HG03575 (cell line): Measurements from ENCODE around the gene CHD3.
"Not testable (repeated sequence)": the region's sequence is repeated elsewhere in the genome, so short reads cannot be mapped to it uniquely, and the experiment has no call there.

ENCODE experiments used
- ATAC-seq: cut with Tn5 transposase; IDR thresholded peaks from one replicate; pipeline ENCODE4 v1.9.1; 2021; ENCODE audit not compliant: unreplicated experiment, insufficient number of reproducible peaks, low FRiP score; ENCODE audit errors: extremely low read depth

CHD3 gene

GRCh38 chr17:7922845-7923628, 34.4 kb downstream of the CHD3 start:
- ATAC-seq: no peak

- no peak for ATAC-seq
These were observed 39.0 kb downstream of the CHD3 start for GRCh38 chr17:7927596-7927995.

GRCh38 chr17:7929158-7930023, 40.8 kb downstream of the CHD3 start, which contains the start of gene KCNAB3:
Gene KCNAB3 (minus strand): TSS chr17:7929856. CDS start chr17:7929435, 421 bp downstream.
- ATAC-seq: no peak

GRCh38 chr17:7930841-7931631, 42.4 kb downstream of the CHD3 start:
- ATAC-seq: no peak

GRCh38 chr17:7931709-7932482, 43.3 kb downstream of the CHD3 start, which contains the start of the genes CNTROB and TRAPPC1:
Gene CNTROB (plus strand): TSS chr17:7932206. CDS start chr17:7933080, 874 bp downstream.
Gene TRAPPC1 (minus strand): TSS chr17:7931946. CDS start chr17:7931829, 117 bp downstream.
- peak; percentile 45 for ATAC-seq

- no peak for ATAC-seq
These were observed 43.9 kb downstream of the CHD3 start for GRCh38 chr17:7932483-7932891.

- ATAC-seq: no peak
These were observed 44.4 kb downstream of the CHD3 start for GRCh38 chr17:7932949-7933348.

- no peak for ATAC-seq
These were observed 47.3 kb downstream of the CHD3 start for GRCh38 chr17:7935859-7936258.

- no peak for ATAC-seq
These were observed 51.4 kb downstream of the CHD3 start for GRCh38 chr17:7940034-7940433.

- no peak for ATAC-seq
These were observed 52.2 kb downstream of the CHD3 start for GRCh38 chr17:7940743-7941142.

GRCh38 chr17:7943291-7943690, 54.7 kb downstream of the CHD3 start:
- no peak for ATAC-seq

GRCh38 chr17:7944326-7944725, 55.7 kb downstream of the CHD3 start:
- no peak for ATAC-seq

- ATAC-seq: no peak
These were observed 57.1 kb downstream of the CHD3 start for GRCh38 chr17:7945651-7946050.

- no peak for ATAC-seq
These were observed 57.9 kb downstream of the CHD3 start for GRCh38 chr17:7946441-7946840.

- ATAC-seq: no peak
These were observed 59.1 kb downstream of the CHD3 start for GRCh38 chr17:7947651-7948050.

- ATAC-seq: no peak
These were observed 62.0 kb downstream of the CHD3 start for GRCh38 chr17:7950578-7950977.

GRCh38 chr17:7951143-7951792, 62.7 kb downstream of the CHD3 start:
- ATAC-seq: no peak

GRCh38 chr17:7953266-7953665, 64.7 kb downstream of the CHD3 start:
- not testable (repeated sequence) for ATAC-seq
